Activated T-helper 1 cell treated with anti-CD3 and anti-CD28 coated beads, Interleukin-12 subunit alpha, Interleukin-12 subunit beta, Interleukin-2, Interleukin-4 antibody, amounts not matched to agents 30 ng/mL and 10 ng/mL and 1 ng/mL, durations not matched to agents 14 hours and 24 hours and 36 hours (primary cell): Measurements from ENCODE around the gene C2orf49. TPM values are rescaled to one million over a fixed set of nuclear protein-coding genes. Genes with fewer than 3 reads are reported as not detected.
A peak's percentile ranks its signal among the peaks of the same experiment; 100 is the strongest.
"Not testable (repeated sequence)": the region's sequence is repeated elsewhere in the genome, so short reads cannot be mapped to it uniquely, and the experiment has no call there.

ENCODE experiments used
- DNase-seq: peaks from one replicate; pipeline ENCODE4 v3.0.0; 2021; ENCODE audit warnings: low spot score
- H3K27ac Mint-ChIP-seq: one replicate; pipeline ENCODE4 v1.8.0; 2021; ENCODE audit warnings: mild to moderate bottlenecking, mixed read lengths
- H3K27me3 Mint-ChIP-seq: one replicate; pipeline ENCODE4 v1.8.0; 2022; ENCODE audit warnings: mild to moderate bottlenecking, moderate library complexity, mixed read lengths; ENCODE audit not compliant: insufficient read depth
- H3K36me3 Mint-ChIP-seq: one replicate; pipeline ENCODE4 v1.8.0; 2021; ENCODE audit warnings: low read depth, mixed read lengths
- H3K4me1 Mint-ChIP-seq: one replicate; pipeline ENCODE4 v1.8.0; 2021; ENCODE audit warnings: low read depth, mixed read lengths
- H3K4me3 Mint-ChIP-seq: one replicate; pipeline ENCODE4 v1.8.0; 2021; ENCODE audit warnings: mild to moderate bottlenecking, moderate library complexity, mixed read lengths
- H3K9me3 Mint-ChIP-seq: one replicate; pipeline ENCODE4 v1.8.0; 2021; ENCODE audit warnings: mixed read lengths
- intact Hi-C: fragments of 100-400 bp; cut with micrococcal nuclease; formaldehyde crosslinking; loops from one replicate; pipeline ENCODE4 v1.15.1; 2024
- total RNA-seq: library from RNA; stranded (reverse); gene quantifications from 2 replicates; pipeline ENCODE4 v1.2.3, GENCODE V29; 2022

Gene C2orf49
- total RNA-seq, 1 donor from 2014 or later = 18.5 TPM

DNA sequence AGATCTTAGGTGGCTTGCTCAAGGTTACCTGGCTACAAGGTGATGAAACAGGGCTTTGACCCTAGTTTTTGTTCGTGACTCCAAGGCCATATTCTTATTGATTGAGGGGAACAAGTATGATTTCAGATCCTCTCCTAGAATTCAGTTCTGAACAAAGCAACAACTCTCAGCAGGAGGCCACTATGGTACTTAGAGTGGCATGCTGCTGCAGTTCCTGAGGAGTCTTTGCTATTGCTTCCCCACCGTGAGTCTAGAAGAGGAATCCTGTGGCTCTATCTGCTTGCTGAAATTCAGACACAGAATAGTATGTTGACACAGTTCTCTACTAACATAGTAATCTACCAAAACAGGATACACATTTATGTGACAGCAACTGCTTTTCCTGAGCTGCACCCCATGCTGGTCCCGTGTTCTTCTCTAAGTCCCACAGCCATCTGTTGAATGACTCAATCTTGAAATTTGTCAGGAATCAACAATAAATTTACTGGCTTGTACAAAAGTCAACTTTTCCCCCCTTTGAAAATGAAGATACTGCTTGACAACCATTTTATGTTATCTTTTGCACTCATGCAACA is 11.9 kb upstream of the C2orf49 start:
- no peak for DNase-seq
- H3K27ac Mint-ChIP-seq = no peak overlapping the region
- H3K4me3 Mint-ChIP-seq = no peak overlapping the region
- no peaks in the 10 kb centered on the region for H3K9me3 Mint-ChIP-seq
- H3K4me1 Mint-ChIP-seq = peaks cover 45% of the 10 kb centered on the region
- H3K27me3 Mint-ChIP-seq = no peaks in the 10 kb centered on the region
- peaks cover 6% of the 10 kb centered on the region for H3K36me3 Mint-ChIP-seq
- intact Hi-C loops = no loop called here

- H3K27ac Mint-ChIP-seq, H3K9me3 Mint-ChIP-seq, H3K27me3 Mint-ChIP-seq, DNase-seq, H3K36me3 Mint-ChIP-seq, intact Hi-C loops: not testable (repeated sequence)
- peak overlapping the region; percentile 89 for H3K4me3 Mint-ChIP-seq
- H3K4me1 Mint-ChIP-seq = peaks cover 49% of the 10 kb centered on the region
Measured at GRCh38 chr2:105327271-105327670, 10.1 kb upstream of the C2orf49 start.

- intact Hi-C loops = loop anchor here (2.0 kb wide), 1 partner anchor 71 kb away; the partner anchor contains the start of gene FHL2
- Mint-ChIP-seq H3K36me3 (peaks cover 4% of the 10 kb centered on the region), H3K27ac (no peak overlapping the region), H3K27me3 (no peaks in the 10 kb centered on the region), H3K4me3 (peak overlapping the region; percentile 89), H3K4me1 (peaks cover 45% of the 10 kb centered on the region), H3K9me3 (no peaks in the 10 kb centered on the region)
- DNase-seq = no peak
Measured at GRCh38 chr2:105327690-105328089, 9.7 kb upstream of the C2orf49 start.

DNA sequence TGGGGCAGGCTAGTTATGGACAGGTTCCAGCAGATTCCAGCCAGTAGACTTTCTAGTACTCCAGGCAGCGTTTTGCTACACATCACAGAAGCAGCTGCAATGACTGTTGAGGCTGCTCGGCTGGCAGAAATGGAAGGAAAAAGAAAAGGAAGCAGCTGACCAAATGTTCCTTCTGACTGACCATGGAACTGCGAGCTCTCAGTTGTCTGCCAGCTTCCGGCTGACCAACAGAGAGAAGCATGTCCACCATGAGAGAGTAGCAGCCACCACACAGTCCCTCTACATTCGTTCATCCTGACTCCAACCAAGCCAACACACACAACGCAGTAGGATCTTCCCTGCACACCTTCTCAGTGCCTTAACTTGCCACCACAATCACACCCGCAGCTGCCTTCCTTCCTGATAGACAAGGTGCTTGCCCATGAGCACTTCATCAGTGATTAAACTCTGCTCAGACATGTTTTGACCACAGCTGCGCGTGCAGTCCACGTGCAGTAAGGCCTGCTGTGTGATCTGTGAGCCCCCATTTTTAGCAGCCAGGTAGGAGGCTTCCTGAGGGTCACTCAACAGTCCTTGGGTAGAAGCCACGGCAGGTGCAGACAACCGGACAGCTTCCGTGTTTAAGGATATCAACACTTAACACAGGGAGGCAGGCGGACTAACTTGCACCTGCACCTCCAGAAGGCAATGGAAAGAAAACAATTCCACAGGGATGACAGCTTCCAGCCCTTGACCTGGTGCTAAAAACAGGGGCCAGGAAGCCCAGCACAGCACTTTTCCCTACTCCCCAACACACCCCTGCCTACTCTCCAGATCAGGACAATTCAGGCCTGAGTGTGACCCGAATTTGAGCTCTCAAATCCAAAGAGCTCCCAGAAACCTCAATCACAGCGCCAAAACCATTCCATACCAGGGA is 8.8 kb upstream of the C2orf49 start:
- intact Hi-C loops = loop anchor here (1.0 to 2.0 kb wide), 2 partner anchors 9 to 70 kb away; partner anchors contain the start of genes C2orf49 and FHL2
- Mint-ChIP-seq H3K4me3 (peak overlapping the region; percentile 89), H3K36me3 (no peaks in the 10 kb centered on the region), H3K27ac (peak overlapping the region; percentile 83), H3K4me1 (peaks cover 36% of the 10 kb centered on the region), H3K9me3 (no peaks in the 10 kb centered on the region), H3K27me3 (no peaks in the 10 kb centered on the region)
- no peak for DNase-seq

DNA sequence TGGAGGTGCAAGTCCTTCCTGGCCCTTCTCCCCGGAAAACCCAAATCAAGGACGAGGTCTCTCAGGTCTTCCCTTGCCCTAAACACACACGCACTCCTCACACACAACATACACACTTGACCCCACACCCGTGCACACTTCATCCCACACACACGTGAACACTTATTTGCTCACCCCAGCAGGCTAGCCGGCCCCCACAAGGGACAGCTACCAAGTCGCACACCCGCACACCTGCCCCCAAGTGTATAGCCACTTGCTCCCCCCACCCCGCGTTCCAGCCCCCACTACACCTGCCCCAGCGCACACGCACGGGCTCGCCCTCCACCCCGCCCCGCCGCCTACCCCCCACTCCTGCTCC is 8.2 kb upstream of the C2orf49 start:
- Mint-ChIP-seq H3K27me3 (no peaks in the 10 kb centered on the region), H3K27ac (peak overlapping the region; percentile 83), H3K9me3 (no peaks in the 10 kb centered on the region), H3K36me3 (no peaks in the 10 kb centered on the region), H3K4me3 (peak overlapping the region; percentile 89), H3K4me1 (peaks cover 30% of the 10 kb centered on the region)
- intact Hi-C loops = loop anchor here (1.0 to 2.0 kb wide), 2 partner anchors 8 to 70 kb away; partner anchors contain the start of genes C2orf49 and FHL2
- no peak for DNase-seq

GRCh38 chr2:105329561-105330495 is 7.5 kb upstream of the C2orf49 start, which contains the start of gene TGFBRAP1:
TGFBRAP1 (minus strand) TSS chr2:105329735; CDS start chr2:105308301, 21,434 bp downstream.
- H3K4me1 Mint-ChIP-seq = peaks cover 31% of the 10 kb centered on the region
- peak; percentile 56 for DNase-seq
- no peaks in the 10 kb centered on the region for H3K9me3 Mint-ChIP-seq
- H3K36me3 Mint-ChIP-seq = peaks cover 2% of the 10 kb centered on the region
- no peaks in the 10 kb centered on the region for H3K27me3 Mint-ChIP-seq
- H3K27ac Mint-ChIP-seq = peak within 1 kb of the TSS; percentile 91
- peak within 1 kb of the TSS; percentile 90 for H3K4me3 Mint-ChIP-seq
- intact Hi-C loops = loop anchor here (1.0 to 10.0 kb wide), 4 partner anchors 7 to 765 kb away; partner anchors contain the start of genes C2orf49 and FHL2

GRCh38 chr2:105330681-105331375 is 6.5 kb upstream of the C2orf49 start:
- H3K36me3 Mint-ChIP-seq = peaks cover 2% of the 10 kb centered on the region
- H3K27me3 Mint-ChIP-seq = no peaks in the 10 kb centered on the region
- H3K4me3 Mint-ChIP-seq = peak overlapping the region; percentile 90
- intact Hi-C loops = loop anchor here (10.0 kb wide), 2 partner anchors 464 to 764 kb away; no protein-coding TSS in a partner anchor
- no peaks in the 10 kb centered on the region for H3K9me3 Mint-ChIP-seq
- H3K27ac Mint-ChIP-seq = peak overlapping the region; percentile 91
- peaks cover 41% of the 10 kb centered on the region for H3K4me1 Mint-ChIP-seq
- DNase-seq = no peak

DNA sequence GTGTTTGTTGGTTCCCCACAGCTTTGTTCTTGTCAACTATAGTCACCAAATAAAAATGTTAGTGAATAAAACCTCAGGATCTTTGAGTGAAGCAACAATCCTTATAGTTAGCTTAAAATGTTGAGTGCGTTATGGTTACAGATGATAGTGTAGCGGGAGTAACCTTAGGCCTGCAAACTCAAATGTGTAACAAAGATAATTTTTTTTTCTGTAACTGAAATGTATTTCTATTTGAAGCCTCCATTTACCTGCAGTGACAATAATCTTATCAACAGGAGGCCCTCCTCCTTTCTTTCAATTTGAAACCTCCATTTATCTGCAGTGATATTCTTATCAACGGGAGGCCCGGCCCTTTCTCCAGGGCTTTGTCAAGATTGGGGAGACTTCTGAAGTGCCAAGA is 3.1 kb upstream of the C2orf49 start:
- Mint-ChIP-seq H3K9me3 (no peaks in the 10 kb centered on the region), H3K4me3 (no peak overlapping the region), H3K36me3 (peaks cover 10% of the 10 kb centered on the region), H3K27me3 (no peaks in the 10 kb centered on the region), H3K27ac (no peak overlapping the region), H3K4me1 (peaks cover 52% of the 10 kb centered on the region)
- DNase-seq = no peak
- intact Hi-C loops = loop anchor here (10.0 kb wide), 2 partner anchors 461 to 761 kb away; no protein-coding TSS in a partner anchor

DNA sequence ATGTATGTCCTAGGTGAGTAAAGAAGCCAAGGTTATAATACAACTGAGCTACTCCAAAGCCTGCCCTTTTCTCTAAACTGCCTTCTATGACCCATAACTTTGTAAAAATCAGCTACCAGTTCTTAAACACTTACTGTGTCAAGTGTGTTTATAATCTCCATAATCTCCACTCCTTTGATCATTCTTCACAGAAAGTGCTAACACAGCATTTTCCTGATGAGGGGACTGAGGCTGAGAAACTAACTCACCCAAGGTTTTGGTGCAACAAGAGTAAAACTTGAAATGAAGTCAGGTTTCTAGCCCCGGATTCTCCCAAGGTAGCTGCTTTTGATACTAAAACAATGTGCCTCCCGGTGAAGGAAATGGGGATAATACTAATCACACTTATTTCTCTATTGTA is 1.9 kb upstream of the C2orf49 start:
- Mint-ChIP-seq H3K36me3 (peaks cover 15% of the 10 kb centered on the region), H3K4me3 (no peak overlapping the region), H3K9me3 (no peaks in the 10 kb centered on the region), H3K4me1 (peaks cover 50% of the 10 kb centered on the region), H3K27me3 (no peaks in the 10 kb centered on the region), H3K27ac (no peak overlapping the region)
- intact Hi-C loops = loop anchor here (5.0 to 10.0 kb wide), 3 partner anchors 459 to 857 kb away; partner anchors contain the start of gene UXS1
- no peak for DNase-seq

DNA sequence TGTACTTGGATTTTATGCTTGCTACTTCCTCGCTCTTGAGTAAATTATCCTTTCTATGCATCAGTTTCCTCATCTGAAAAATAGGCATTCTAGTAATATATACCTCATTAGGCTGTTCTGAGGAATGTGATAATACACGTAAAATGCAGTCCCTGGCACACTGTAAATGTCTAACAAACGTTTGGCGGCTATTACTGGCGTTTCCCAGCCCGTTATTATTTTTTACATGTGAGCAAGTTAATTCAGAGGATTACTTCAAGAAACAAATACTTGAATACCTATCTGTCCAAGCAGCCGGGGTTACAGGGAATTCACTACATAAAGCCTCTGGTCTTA is 586 bp upstream of the C2orf49 start:
- Mint-ChIP-seq H3K4me3 (peak overlapping the region; percentile 100), H3K27me3 (no peaks in the 10 kb centered on the region), H3K9me3 (no peaks in the 10 kb centered on the region), H3K27ac (peak overlapping the region; percentile 100), H3K36me3 (peaks cover 25% of the 10 kb centered on the region), H3K4me1 (peaks cover 50% of the 10 kb centered on the region)
- intact Hi-C loops = loop anchor here (1.0 to 10.0 kb wide), 8 partner anchors 7 to 856 kb away; partner anchors contain the start of genes FHL2, MRPS9, TGFBRAP1 and UXS1
- DNase-seq = no peak

DNA sequence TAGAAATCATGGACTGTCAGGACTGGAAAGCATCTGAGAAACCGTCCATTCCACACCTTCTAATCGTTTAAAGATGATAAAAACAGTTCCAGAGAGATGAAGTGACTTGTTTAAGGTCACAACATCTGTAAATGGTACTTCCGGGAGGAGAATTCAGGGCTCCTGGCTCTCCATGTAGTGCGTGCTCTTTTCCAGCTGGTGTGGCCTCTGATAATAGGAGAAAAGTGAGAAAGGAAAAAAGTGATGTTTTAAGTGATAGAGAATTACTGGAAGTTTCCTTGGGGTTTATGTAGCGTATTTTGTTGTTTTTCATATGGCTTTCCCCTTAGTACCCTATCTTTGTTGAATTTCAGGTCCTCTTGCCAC is 663 bp downstream of the C2orf49 start:
- H3K27me3 Mint-ChIP-seq = no peaks in the 10 kb centered on the region
- H3K36me3 Mint-ChIP-seq = peaks cover 32% of the 10 kb centered on the region
- intact Hi-C loops = loop anchor here (5.0 to 10.0 kb wide), 3 partner anchors 457 to 854 kb away; partner anchors contain the start of gene UXS1
- no peak for DNase-seq
- no peaks in the 10 kb centered on the region for H3K9me3 Mint-ChIP-seq
- peak overlapping the region; percentile 100 for H3K27ac Mint-ChIP-seq
- peaks cover 50% of the 10 kb centered on the region for H3K4me1 Mint-ChIP-seq
- peak overlapping the region; percentile 100 for H3K4me3 Mint-ChIP-seq
